Prostate gland (tissue), 2 donors: ENCODE measurements around the gene PBXIP1.

Source experiments
- CTCF ChIP-seq, 4 experiments: fragments of 200-600 bp in 2 of 4; fragments of 450-650 bp in 2 of 4; sonication (generic) in 2 of 4; IDR thresholded peaks; 1 replicate in 3 of 4; 2 replicates in 1 of 4; pipeline ENCODE4 v1.5.1; 2016 to 2019; ENCODE audit warnings: antibody characterized with exemption in 4 of 4, mild to moderate bottlenecking in 2 of 4, moderate library complexity in 2 of 4
- POLR2AphosphoS5 ChIP-seq: sonication (generic); formaldehyde crosslinking; IDR thresholded peaks from one replicate; pipeline ENCODE4 v1.6.1; 2017; ENCODE audit warnings: antibody characterized with exemption

- TF ChIP-seq CTCF (IDR thresholded peaks at IDR 0.05) (no peak), POLR2AphosphoS5 (no peak)
These were observed 3.5 kb upstream of the PBXIP1 start for GRCh38 chr1:154959426-154959780.
